ENCODE data around the gene MEPE. TPM values are rescaled to one million over a fixed set of nuclear protein-coding genes. Genes with fewer than 3 reads are reported as not detected.

The MEPE gene
- total and polyA plus RNA-seq, 10 of the 15 experiments (the other 5 are each of a cell fraction or from before 2014, with no cell fraction given) = not detected

GRCh38 chr4:87834401-87834800, 1.6 kb downstream of the MEPE start:
- H3K36me3 ChIP-seq (ENCODE audit: control insufficient read depth in 2 of 2, insufficient read depth in 2 of 2, low read length in 1 of 2) = no peaks in the 10 kb centered on the region
- no peak overlapping the region for H3K27ac ChIP-seq (ENCODE audit: control insufficient read depth, insufficient read depth)
- H3K27me3 ChIP-seq (replicated peaks in 1 of 2; ENCODE audit: control insufficient read depth in 2 of 2, insufficient read depth in 2 of 2, low read length in 1 of 2) = no peaks in the 10 kb centered on the region; a peak in 2 of 4 replicates
- in situ Hi-C loops (cut with MboI) = loop anchor here (25.0 kb wide), 1 partner anchor 672 kb away; no protein-coding TSS in a partner anchor
- CTCF ChIA-PET = interaction anchor here (1.2 kb wide), 1 partner anchor 15 kb away, joined by 5 read pairs; no protein-coding TSS in a partner anchor
- H3K4me1 ChIP-seq (ENCODE audit: control insufficient read depth, insufficient read depth, low read length) = no peaks in the 10 kb centered on the region
- 0% methylated on average over 2 of the region's 2 CpGs for WGBS (ENCODE audit: insufficient coverage, insufficient replicate concordance, low lambda C conversion rate, missing lambda C conversion rate)
- DNase-seq (ENCODE audit: low read depth, low spot score) = no peak
- no peaks in the 10 kb centered on the region for H3K9me3 ChIP-seq (replicated peaks; ENCODE audit: control insufficient read depth, insufficient read depth, low read length)
- no peaks in the 10 kb centered on the region for H4K20me1 ChIP-seq (ENCODE audit: control insufficient read depth, insufficient read depth)
- no peak overlapping the region for H3K4me2 ChIP-seq (ENCODE audit: control insufficient read depth, insufficient read depth)
- intact Hi-C loops (cut with micrococcal nuclease; ENCODE audit: unreplicated experiment) = no loop called here
- RAD21 ChIA-PET (ENCODE audit: unreplicated experiment) = no interaction called here
- no peak overlapping the region for H3K4me3 ChIP-seq
- SMC1A ChIA-PET (ENCODE audit: uncharacterized antibody, unreplicated experiment) = interaction anchor here (1.3 kb wide), 1 partner anchor 10 kb away, joined by 3 read pairs; no protein-coding TSS in a partner anchor
- TF ChIP-seq ELK1 (IDR thresholded peaks at IDR 0.05; ENCODE audit: low read depth, low read length) (no peak), BRCA1 (IDR thresholded peaks at IDR 0.05; ENCODE audit: low read depth, low read length) (no peak), GATAD2B (conservative IDR thresholded peaks at IDR 0.05; ENCODE audit: low read depth) (no peak), TARDBP (IDR thresholded peaks at IDR 0.05; ENCODE audit: borderline replicate concordance) (no peak)
- POLR2A ChIA-PET = no interaction called here
- no peak overlapping the region for H2AFZ ChIP-seq (ENCODE audit: control insufficient read depth, low read depth, low read length)
- FAIRE-seq = no peak
- ATAC-seq = no peak
- H3K79me2 ChIP-seq (ENCODE audit: control insufficient read depth, insufficient read depth, low read length) = no peaks in the 10 kb centered on the region
- no peak overlapping the region for H3K9ac ChIP-seq (ENCODE audit: control insufficient read depth, insufficient read depth, low read length)
- no TSS peak for BruUV-seq (replicated peaks)

- FAIRE-seq (no peak), DNase-seq (ENCODE audit: low read depth, low spot score) (no peak), ATAC-seq (no peak)
- no peak overlapping the region for H3K4me3 ChIP-seq
- no peaks in the 10 kb centered on the region for H3K4me1 ChIP-seq (ENCODE audit: control insufficient read depth, insufficient read depth, low read length)
- SMC1A ChIA-PET (ENCODE audit: uncharacterized antibody, unreplicated experiment) = interaction anchor here (1.3 kb wide), 1 partner anchor 9 kb away, joined by 3 read pairs; no protein-coding TSS in a partner anchor
- RAD21 ChIA-PET (ENCODE audit: unreplicated experiment) = no interaction called here
- no peak overlapping the region for H3K27ac ChIP-seq (ENCODE audit: control insufficient read depth, insufficient read depth)
- in situ Hi-C loops (cut with MboI) = loop anchor here (5.0 to 25.0 kb wide), 2 partner anchors 153 to 673 kb away; no protein-coding TSS in a partner anchor
- no peaks in the 10 kb centered on the region for H3K9me3 ChIP-seq (replicated peaks; ENCODE audit: control insufficient read depth, insufficient read depth, low read length)
- 0% methylated on average over 2 of the region's 2 CpGs for WGBS (ENCODE audit: insufficient coverage, insufficient replicate concordance, low lambda C conversion rate, missing lambda C conversion rate)
- no peaks in the 10 kb centered on the region for H3K79me2 ChIP-seq (ENCODE audit: control insufficient read depth, insufficient read depth, low read length)
- H3K9ac ChIP-seq (ENCODE audit: control insufficient read depth, insufficient read depth, low read length) = no peak overlapping the region
- CTCF ChIA-PET = no interaction called here
- no peak overlapping the region for H3K4me2 ChIP-seq (ENCODE audit: control insufficient read depth, insufficient read depth)
- H4K20me1 ChIP-seq (ENCODE audit: control insufficient read depth, insufficient read depth) = no peaks in the 10 kb centered on the region
- POLR2A ChIA-PET = no interaction called here
- no peaks in the 10 kb centered on the region; a peak in 2 of 4 replicates for H3K27me3 ChIP-seq (replicated peaks in 1 of 2; ENCODE audit: control insufficient read depth in 2 of 2, insufficient read depth in 2 of 2, low read length in 1 of 2)
- no TSS peak for BruUV-seq (replicated peaks)
- no peak overlapping the region for H2AFZ ChIP-seq (ENCODE audit: control insufficient read depth, low read depth, low read length)
- no peaks in the 10 kb centered on the region for H3K36me3 ChIP-seq (ENCODE audit: control insufficient read depth in 2 of 2, insufficient read depth in 2 of 2, low read length in 1 of 2)
- intact Hi-C loops (cut with micrococcal nuclease; ENCODE audit: unreplicated experiment) = loop anchor here (5.0 kb wide), 1 partner anchor 478 kb away; no protein-coding TSS in a partner anchor
- no peak for TF ChIP-seq ESRRA (IDR thresholded peaks at IDR 0.05; ENCODE audit: low read length)
- TF ChIP-seq JUND (IDR thresholded peaks at IDR 0.05; ENCODE audit: low read depth, low read length) = no peak
- TF ChIP-seq SMAD5 (IDR thresholded peaks at IDR 0.05; ENCODE audit: low read depth) = no peak
- no peak for TF ChIP-seq GABPA (IDR thresholded peaks at IDR 0.05; ENCODE audit: low read depth)
- no peak for TF ChIP-seq RBBP5 (conservative IDR thresholded peaks at IDR 0.05)
- no peak for TF ChIP-seq ZNF24 (IDR thresholded peaks at IDR 0.05)
- TF ChIP-seq ZZZ3 (IDR thresholded peaks at IDR 0.05; ENCODE audit: control insufficient read depth, insufficient read length, low read depth) = no peak
- TF ChIP-seq TCF7 (IDR thresholded peaks at IDR 0.05; ENCODE audit: borderline replicate concordance) = no peak
- TF ChIP-seq DPF2 (IDR thresholded peaks at IDR 0.05) = no peak
- no peak for TF ChIP-seq PRDM15 (CRISPR knock-in tag; IDR thresholded peaks at IDR 0.05)
These were observed 2.4 kb downstream of the MEPE start for GRCh38 chr4:87835197-87835596.
